Measurements from ENCODE around the gene GMIP. TPM values are rescaled to one million over a fixed set of nuclear protein-coding genes. Genes with fewer than 3 reads are reported as not detected.

Gene GMIP
- total and polyA plus RNA-seq, 2 experiments from 2014 or later, result 3.1 to 5.0 TPM

GRCh38 chr19:19663256-19664120 lies 20.0 kb upstream of the GMIP start, which contains the start of gene ATP13A1:
TSS of gene ATP13A1 (minus strand) at chr19:19663676. CDS start at chr19:19663666, 10 bp downstream.
- TF ChIP-seq EZH2phosphoT487 (IDR thresholded peaks at IDR 0.05; ENCODE audit: insufficient read depth, low read depth) (no peak), EZH2 (IDR thresholded peaks at IDR 0.05; ENCODE audit: insufficient read depth, poor library complexity, severe bottlenecking) (no peak)
- no peaks in the 10 kb centered on the region for H3K9me3 ChIP-seq (ENCODE audit: low read depth)
- no peaks in the 10 kb centered on the region for H3K9me2 ChIP-seq (ENCODE audit: insufficient read depth)
- H4K20me1 ChIP-seq (ENCODE audit: insufficient read depth), result no peaks in the 10 kb centered on the region
- peaks cover 40% of the 10 kb centered on the region for H3K79me2 ChIP-seq (ENCODE audit: insufficient read depth)
- no peaks in the 10 kb centered on the region for H3K36me3 ChIP-seq (ENCODE audit: low read depth)
- no peaks in the 10 kb centered on the region for H3K27me3 ChIP-seq (replicated peaks; ENCODE audit: insufficient read depth)
- H3K4me2 ChIP-seq (ENCODE audit: unreplicated experiment), result peak within 1 kb of the TSS; percentile 95
- peak within 1 kb of the TSS; percentile 81 for H3K27ac ChIP-seq
- in situ Hi-C loops (cut with MboI), result no loop called here
- H3K9ac ChIP-seq, result peak within 1 kb of the TSS; percentile 90
- H2AFZ ChIP-seq, result peak within 1 kb of the TSS; percentile 75
- 0 to 1% methylated on average over 64 to 74 of the region's 85 CpGs for WGBS, 2 experiments (ENCODE audit: low coverage in 1 of 2, low lambda C conversion rate in 2 of 2, missing lambda C conversion rate in 2 of 2)
- DNase-seq, result peak; percentile 99
- H3K4me3 ChIP-seq, result peak within 1 kb of the TSS; percentile 88
- H3F3A ChIP-seq (ENCODE audit: insufficient read depth), result no peaks in the 10 kb centered on the region
- peaks cover 16% of the 10 kb centered on the region; the same call in 1 of the 2 replicates for H3K4me1 ChIP-seq (ENCODE audit: insufficient read depth)

DNA sequence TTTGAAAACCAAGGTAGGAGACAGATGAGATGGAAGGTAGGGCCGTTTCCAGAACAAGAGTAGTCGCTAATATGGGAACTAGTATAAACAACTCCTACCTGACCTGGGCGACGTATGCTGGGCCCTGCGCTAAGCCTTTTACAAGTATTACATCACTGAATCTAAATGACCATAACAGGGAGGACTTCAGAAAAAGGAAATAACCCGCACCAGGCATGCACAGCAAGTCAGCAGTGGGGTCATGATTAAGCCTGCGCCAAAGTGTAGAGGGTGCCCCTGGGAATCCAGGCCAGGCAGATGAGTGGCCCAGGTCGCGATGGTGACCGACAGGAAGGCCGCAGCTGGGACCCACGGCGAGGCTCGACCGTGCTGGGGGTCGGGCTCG lies 19.4 kb upstream of the GMIP start:
- peak overlapping the region; percentile 75 for H2AFZ ChIP-seq
- TF ChIP-seq EZH2phosphoT487 (IDR thresholded peaks at IDR 0.05; ENCODE audit: insufficient read depth, low read depth) (no peak), EZH2 (IDR thresholded peaks at IDR 0.05; ENCODE audit: insufficient read depth, poor library complexity, severe bottlenecking) (no peak)
- no peaks in the 10 kb centered on the region for H3K9me3 ChIP-seq (ENCODE audit: low read depth)
- H3K4me3 ChIP-seq, result peak overlapping the region; percentile 88
- peak overlapping the region; percentile 90 for H3K9ac ChIP-seq
- no peaks in the 10 kb centered on the region for H3K27me3 ChIP-seq (replicated peaks; ENCODE audit: insufficient read depth)
- peak overlapping the region; percentile 81 for H3K27ac ChIP-seq
- DNase-seq, result peak; percentile 66
- in situ Hi-C loops (cut with MboI), result no loop called here
- H3F3A ChIP-seq (ENCODE audit: insufficient read depth), result no peaks in the 10 kb centered on the region
- peaks cover 16% of the 10 kb centered on the region; the same call in 1 of the 2 replicates for H3K4me1 ChIP-seq (ENCODE audit: insufficient read depth)
- no peaks in the 10 kb centered on the region for H3K9me2 ChIP-seq (ENCODE audit: insufficient read depth)
- H4K20me1 ChIP-seq (ENCODE audit: insufficient read depth), result no peaks in the 10 kb centered on the region
- WGBS, 2 experiments (ENCODE audit: low coverage in 1 of 2, low lambda C conversion rate in 2 of 2, missing lambda C conversion rate in 2 of 2), result 2 to 6% methylated on average over 17 of the region's 17 CpGs
- H3K36me3 ChIP-seq (ENCODE audit: low read depth), result no peaks in the 10 kb centered on the region
- peak overlapping the region; percentile 95 for H3K4me2 ChIP-seq (ENCODE audit: unreplicated experiment)
- peaks cover 40% of the 10 kb centered on the region for H3K79me2 ChIP-seq (ENCODE audit: insufficient read depth)

GRCh38 chr19:19662344-19662743 lies 18.9 kb upstream of the GMIP start:
- Histone ChIP-seq H3K4me2 (ENCODE audit: unreplicated experiment) (peak overlapping the region; percentile 95), H3K79me2 (ENCODE audit: insufficient read depth) (peaks cover 40% of the 10 kb centered on the region), H3K9me2 (ENCODE audit: insufficient read depth) (no peaks in the 10 kb centered on the region), H3K9ac (peak overlapping the region; percentile 90), H3K27me3 (replicated peaks; ENCODE audit: insufficient read depth) (no peaks in the 10 kb centered on the region), H2AFZ (no peak overlapping the region), H3K4me3 (peak overlapping the region; percentile 88), H3K27ac (no peak overlapping the region), H3K36me3 (ENCODE audit: low read depth) (no peaks in the 10 kb centered on the region), H4K20me1 (ENCODE audit: insufficient read depth) (no peaks in the 10 kb centered on the region), H3K9me3 (ENCODE audit: low read depth) (no peaks in the 10 kb centered on the region), H3K4me1 (ENCODE audit: insufficient read depth) (peaks cover 16% of the 10 kb centered on the region; the same call in 1 of the 2 replicates), H3F3A (ENCODE audit: insufficient read depth) (no peaks in the 10 kb centered on the region)
- no peak for DNase-seq
- WGBS, 2 experiments (ENCODE audit: low coverage in 1 of 2, low lambda C conversion rate in 2 of 2, missing lambda C conversion rate in 2 of 2), result 82 to 85% methylated on average over 8 of the region's 8 CpGs
- in situ Hi-C loops (cut with MboI), result no loop called here
- TF ChIP-seq EZH2 (IDR thresholded peaks at IDR 0.05; ENCODE audit: insufficient read depth, poor library complexity, severe bottlenecking), result no peak
- TF ChIP-seq EZH2phosphoT487 (IDR thresholded peaks at IDR 0.05; ENCODE audit: insufficient read depth, low read depth), result no peak

DNA sequence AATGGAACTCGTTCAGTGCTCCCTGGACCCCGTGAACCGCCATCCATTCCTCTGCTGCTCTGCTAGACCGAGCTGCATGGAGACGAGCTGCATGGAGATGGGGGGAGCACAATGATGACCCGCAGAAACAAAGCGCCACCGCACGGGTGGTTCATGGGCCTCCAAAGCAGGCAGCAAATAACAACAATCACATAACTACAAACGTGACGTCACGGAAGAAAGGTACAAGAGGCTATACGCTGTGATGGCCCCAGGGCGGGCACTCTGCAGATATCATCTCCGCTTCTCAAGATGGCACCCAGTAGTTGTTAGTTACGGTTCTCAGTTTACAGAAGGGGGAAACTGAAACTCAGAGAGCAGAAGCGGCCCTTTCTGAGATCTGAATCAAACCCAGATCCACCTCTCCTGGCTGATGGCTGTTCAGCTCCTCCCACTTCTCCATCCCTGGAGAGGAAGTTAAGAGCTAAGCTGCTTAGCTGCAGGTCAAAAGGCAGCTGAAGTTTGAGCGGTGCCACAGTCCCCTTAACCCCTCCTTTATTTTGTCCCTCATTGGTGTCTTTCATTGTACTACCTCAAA lies 18.3 kb upstream of the GMIP start:
- Histone ChIP-seq H2AFZ (no peak overlapping the region), H3K9me3 (ENCODE audit: low read depth) (no peaks in the 10 kb centered on the region), H3K4me2 (ENCODE audit: unreplicated experiment) (peak overlapping the region; percentile 95), H3K27ac (no peak overlapping the region), H3K9me2 (ENCODE audit: insufficient read depth) (no peaks in the 10 kb centered on the region), H3K9ac (0 out of 2 replicates have a peak overlapping the region, but pooled peaks have one; percentile 90), H3K4me1 (ENCODE audit: insufficient read depth) (peaks cover 16% of the 10 kb centered on the region; the same call in 1 of the 2 replicates), H3K79me2 (ENCODE audit: insufficient read depth) (peaks cover 40% of the 10 kb centered on the region), H3F3A (ENCODE audit: insufficient read depth) (no peaks in the 10 kb centered on the region), H4K20me1 (ENCODE audit: insufficient read depth) (no peaks in the 10 kb centered on the region), H3K36me3 (ENCODE audit: low read depth) (no peaks in the 10 kb centered on the region), H3K4me3 (peak overlapping the region; percentile 88), H3K27me3 (replicated peaks; ENCODE audit: insufficient read depth) (no peaks in the 10 kb centered on the region)
- WGBS, 2 experiments (ENCODE audit: low coverage in 1 of 2, low lambda C conversion rate in 2 of 2, missing lambda C conversion rate in 2 of 2), result 72 to 73% methylated on average over 18 of the region's 18 CpGs
- DNase-seq, result peak; percentile 12
- in situ Hi-C loops (cut with MboI), result no loop called here
- TF ChIP-seq EZH2 (IDR thresholded peaks at IDR 0.05; ENCODE audit: insufficient read depth, poor library complexity, severe bottlenecking), result no peak
- TF ChIP-seq EZH2phosphoT487 (IDR thresholded peaks at IDR 0.05; ENCODE audit: insufficient read depth, low read depth), result no peak
